Stomach (tissue), 4 donors: Measurements from ENCODE around the gene GAGE2A.
"Not testable (repeated sequence)": the region's sequence is repeated elsewhere in the genome, so short reads cannot be mapped to it uniquely, and the experiment has no call there.

ENCODE experiments used
- CTCF ChIP-seq, 7 experiments: fragments of 450-650 bp in 4 of 7; fragments of 200-600 bp in 3 of 7; sonication (generic) in 3 of 7; IDR thresholded peaks; one replicate each; pipeline ENCODE4 v1.5.1; 2016 to 2019; ENCODE audit warnings: antibody characterized with exemption in 7 of 7, control low read depth in 2 of 7, mild to moderate bottlenecking in 1 of 7
- POLR2A ChIP-seq, 4 donors: fragments of 450-650 bp; IDR thresholded peaks; one replicate each; pipeline ENCODE4 v1.6.1; 2016; ENCODE audit warnings: antibody characterized with exemption in 4 of 4, control low read depth in 2 of 4, mild to moderate bottlenecking in 1 of 4, moderate library complexity in 1 of 4
- POLR2AphosphoS5 ChIP-seq, 3 donors: sonication (generic); formaldehyde crosslinking; IDR thresholded peaks; one replicate each; pipeline ENCODE4 v1.6.1; 2016; ENCODE audit warnings: antibody characterized with exemption in 3 of 3

- TF ChIP-seq POLR2AphosphoS5, POLR2A, CTCF (IDR thresholded peaks at IDR 0.05): not testable (repeated sequence)
These were observed 20.6 kb upstream of the GAGE2A start for GRCh38 chrX:49568728-49569127.
